OCI-LY3 (cell line): ENCODE data around the gene NTHL1.

ENCODE experiments used
- H2AFZ ChIP-seq: fragments of 200-600, 300-600 bp; shearing (Covaris generic); 2 replicates; pipeline ENCODE4 v1.6.0; 2014; ENCODE audit warnings: antibody characterized with exemption, low read depth, low read length
- H3K27ac ChIP-seq: fragments of 200-600, 300-600 bp; sonication (generic); 2 replicates; pipeline ENCODE4 v1.5.1; 2014; ENCODE audit warnings: mild to moderate bottlenecking, low read length, moderate library complexity, mixed read lengths
- H3K27me3 ChIP-seq: fragments of 200-600, 300-600 bp; sonication (generic); 2 replicates; pipeline ENCODE4 v1.6.1; 2014; ENCODE audit warnings: low read depth, low read length, mixed read lengths
- H3K36me3 ChIP-seq: fragments of 200-600, 300-600 bp; sonication (generic); replicated peaks from 2 replicates; pipeline ENCODE3; 2014; ENCODE audit warnings: low read depth, low read length, mixed read lengths
- H3K4me1 ChIP-seq: fragments of 300-600, 200-600 bp; sonication (generic); 2 replicates; pipeline ENCODE4 v1.6.1; 2014; ENCODE audit warnings: low read length, mixed read lengths
- H3K4me2 ChIP-seq: fragments of 200-600, 300-600 bp; sonication (generic); 2 replicates; pipeline ENCODE4 v1.6.1; 2014; ENCODE audit warnings: low read length, mixed read lengths
- H3K4me3 ChIP-seq: fragments of 300-600, 200-600 bp; sonication (generic); 2 replicates; pipeline ENCODE4 v1.5.1; 2014; ENCODE audit warnings: antibody characterized with exemption, mild to moderate bottlenecking, low read length, moderate library complexity
- H3K79me2 ChIP-seq: fragments of 300-600, 200-600 bp; shearing (Covaris generic); 2 replicates; pipeline ENCODE4 v1.6.1; 2014; ENCODE audit warnings: mild to moderate bottlenecking, low read length, mixed read lengths
- H3K9ac ChIP-seq: fragments of 300-600, 200-600 bp; shearing (Covaris generic); 2 replicates; pipeline ENCODE4 v1.6.0; 2014; ENCODE audit warnings: mild to moderate bottlenecking, low read length, moderate library complexity
- H3K9me3 ChIP-seq: fragments of 200-600, 300-600 bp; shearing (Covaris generic); 2 replicates; pipeline ENCODE4 v1.6.1; 2014; ENCODE audit warnings: low read length, mixed read lengths; ENCODE audit not compliant: insufficient read depth
- H4K20me1 ChIP-seq: fragments of 200-600, 300-600 bp; sonication (generic); 2 replicates; pipeline ENCODE4 v1.6.1; 2016; ENCODE audit warnings: low read length, mixed read lengths; ENCODE audit not compliant: insufficient read depth
- EZH2phosphoT487 ChIP-seq: fragments of 200-600 bp; shearing (Covaris generic); IDR thresholded peaks from 2 replicates; pipeline ENCODE4 v1.6.1; 2018; ENCODE audit warnings: antibody characterized with exemption, mixed run types, low read depth
- TF ChIP-seq, protein P1 (sequence below): fragments of 200-600, 300-600 bp; sonication (generic); IDR thresholded peaks from 2 replicates; pipeline ENCODE4 v1.5.1; 2014; ENCODE audit warnings: antibody characterized with exemption, low read length, low read depth

Gene NTHL1

DNA sequence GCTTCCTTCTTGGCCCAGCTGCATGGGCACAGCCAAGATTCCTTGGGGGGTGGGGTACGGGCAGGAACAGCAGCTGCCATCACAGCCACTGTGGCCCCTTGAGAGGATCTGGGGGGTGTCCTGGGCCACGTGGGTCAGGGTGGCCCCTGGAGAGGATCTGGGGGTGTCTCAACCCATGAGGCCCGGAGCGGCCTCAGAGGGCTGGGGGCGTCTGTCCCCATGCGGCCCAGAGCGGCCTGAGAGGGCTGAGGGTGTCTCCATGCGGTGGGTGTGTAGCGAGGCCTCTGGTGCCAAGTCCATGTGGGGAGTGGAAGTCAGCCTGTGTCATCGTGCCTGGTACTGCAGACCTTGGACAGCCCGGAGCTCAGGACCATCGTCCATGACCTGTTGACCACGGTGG, 13.9 kb upstream of the NTHL1 start:
- no peak overlapping the region for H2AFZ ChIP-seq
- no peak for TF ChIP-seq EZH2phosphoT487
- TF ChIP-seq, protein P1, sequence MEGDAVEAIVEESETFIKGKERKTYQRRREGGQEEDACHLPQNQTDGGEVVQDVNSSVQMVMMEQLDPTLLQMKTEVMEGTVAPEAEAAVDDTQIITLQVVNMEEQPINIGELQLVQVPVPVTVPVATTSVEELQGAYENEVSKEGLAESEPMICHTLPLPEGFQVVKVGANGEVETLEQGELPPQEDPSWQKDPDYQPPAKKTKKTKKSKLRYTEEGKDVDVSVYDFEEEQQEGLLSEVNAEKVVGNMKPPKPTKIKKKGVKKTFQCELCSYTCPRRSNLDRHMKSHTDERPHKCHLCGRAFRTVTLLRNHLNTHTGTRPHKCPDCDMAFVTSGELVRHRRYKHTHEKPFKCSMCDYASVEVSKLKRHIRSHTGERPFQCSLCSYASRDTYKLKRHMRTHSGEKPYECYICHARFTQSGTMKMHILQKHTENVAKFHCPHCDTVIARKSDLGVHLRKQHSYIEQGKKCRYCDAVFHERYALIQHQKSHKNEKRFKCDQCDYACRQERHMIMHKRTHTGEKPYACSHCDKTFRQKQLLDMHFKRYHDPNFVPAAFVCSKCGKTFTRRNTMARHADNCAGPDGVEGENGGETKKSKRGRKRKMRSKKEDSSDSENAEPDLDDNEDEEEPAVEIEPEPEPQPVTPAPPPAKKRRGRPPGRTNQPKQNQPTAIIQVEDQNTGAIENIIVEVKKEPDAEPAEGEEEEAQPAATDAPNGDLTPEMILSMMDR: no peak
- no peak overlapping the region for H3K4me3 ChIP-seq
- peaks cover 11% of the 10 kb centered on the region for H3K36me3 ChIP-seq
- no peaks in the 10 kb centered on the region for H3K9me3 ChIP-seq
- H3K4me2 ChIP-seq: no peak overlapping the region
- H3K27me3 ChIP-seq: no peaks in the 10 kb centered on the region
- H3K79me2 ChIP-seq: no peaks in the 10 kb centered on the region
- no peaks in the 10 kb centered on the region for H3K4me1 ChIP-seq
- no peak overlapping the region for H3K27ac ChIP-seq
- no peaks in the 10 kb centered on the region for H4K20me1 ChIP-seq
- H3K9ac ChIP-seq: no peak overlapping the region

DNA sequence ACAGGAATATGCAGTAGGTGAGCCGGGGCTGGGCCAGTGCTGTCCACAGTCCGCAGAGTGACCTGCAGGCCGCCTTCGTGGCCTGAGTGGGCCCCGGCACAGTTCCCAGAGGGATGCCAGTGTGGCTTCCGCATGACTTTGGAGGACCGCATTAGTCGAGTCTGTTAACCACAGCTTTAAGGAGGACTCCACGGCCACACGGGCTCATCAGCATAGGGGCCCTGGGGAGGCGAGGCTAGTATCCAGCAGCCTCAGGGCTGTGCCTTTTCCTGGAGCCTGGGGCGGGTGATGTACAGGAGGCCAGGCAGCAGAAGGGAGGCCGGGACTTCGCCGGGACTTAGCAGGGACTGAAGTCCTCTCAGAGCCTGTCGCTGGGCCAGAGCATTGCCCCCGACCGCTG, 13.4 kb upstream of the NTHL1 start:
- no peak overlapping the region for H3K9ac ChIP-seq
- no peaks in the 10 kb centered on the region for H3K4me1 ChIP-seq
- H2AFZ ChIP-seq: no peak overlapping the region
- H3K9me3 ChIP-seq: no peaks in the 10 kb centered on the region
- TF ChIP-seq EZH2phosphoT487: no peak
- TF ChIP-seq, protein P1: no peak
- H3K27ac ChIP-seq: no peak overlapping the region
- no peaks in the 10 kb centered on the region for H4K20me1 ChIP-seq
- no peaks in the 10 kb centered on the region for H3K79me2 ChIP-seq
- no peak overlapping the region for H3K4me3 ChIP-seq
- H3K36me3 ChIP-seq: peaks cover 6% of the 10 kb centered on the region
- H3K27me3 ChIP-seq: no peaks in the 10 kb centered on the region
- H3K4me2 ChIP-seq: no peak overlapping the region

DNA sequence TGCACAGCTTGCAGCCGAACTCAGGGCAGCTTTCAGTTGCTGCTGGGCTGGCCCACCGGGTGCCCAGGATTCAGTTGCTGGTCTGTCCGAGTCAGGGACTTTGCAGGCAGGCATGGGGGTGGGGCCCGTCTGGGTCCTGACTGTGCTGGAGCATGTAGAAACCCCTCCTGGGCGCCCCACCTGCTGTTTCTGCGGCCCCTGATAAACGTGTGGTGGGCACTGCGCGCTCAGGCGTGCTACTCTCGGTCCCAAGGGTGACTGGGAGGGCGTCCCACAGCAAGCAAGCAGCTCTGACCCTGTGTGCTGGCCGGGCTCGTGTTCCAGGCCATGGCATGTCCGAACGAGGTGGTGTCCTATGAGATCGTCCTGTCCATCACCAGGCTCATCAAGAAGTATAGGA, 12.7 kb upstream of the NTHL1 start:
- Histone ChIP-seq H2AFZ (no peak overlapping the region), H3K79me2 (no peaks in the 10 kb centered on the region), H3K4me1 (no peaks in the 10 kb centered on the region), H4K20me1 (no peaks in the 10 kb centered on the region), H3K9me3 (no peaks in the 10 kb centered on the region), H3K4me2 (no peak overlapping the region), H3K36me3 (no peaks in the 10 kb centered on the region), H3K27me3 (no peaks in the 10 kb centered on the region), H3K27ac (no peak overlapping the region), H3K4me3 (no peak overlapping the region), H3K9ac (no peak overlapping the region)
- no peak for TF ChIP-seq EZH2phosphoT487
- TF ChIP-seq, protein P1: no peak

DNA sequence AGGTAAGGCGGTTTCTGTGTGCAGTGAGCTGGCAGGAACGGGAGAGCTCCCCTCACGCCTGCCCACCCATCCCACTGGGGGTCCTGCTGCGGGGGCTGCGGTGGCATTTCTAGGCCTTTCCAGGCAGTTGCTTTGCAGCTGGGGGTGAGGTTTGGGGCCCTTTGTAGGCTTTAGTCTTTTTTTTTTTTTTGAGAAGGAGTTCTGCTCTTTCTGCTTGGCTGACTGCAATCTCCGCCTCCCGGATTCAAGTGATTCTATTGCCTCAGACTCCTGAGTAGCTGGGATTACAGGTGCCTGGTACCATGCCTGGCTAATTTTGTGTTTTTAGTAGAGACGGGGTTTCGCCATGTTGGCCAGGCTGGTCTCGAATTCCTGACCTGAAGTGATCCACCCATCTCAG, 11.2 kb upstream of the NTHL1 start:
- Histone ChIP-seq H2AFZ (no peak overlapping the region), H3K27ac (no peak overlapping the region), H3K4me1 (no peaks in the 10 kb centered on the region), H3K27me3 (no peaks in the 10 kb centered on the region), H3K9me3 (no peaks in the 10 kb centered on the region), H3K9ac (no peak overlapping the region), H3K4me2 (no peak overlapping the region), H4K20me1 (no peaks in the 10 kb centered on the region), H3K4me3 (no peak overlapping the region), H3K79me2 (no peaks in the 10 kb centered on the region), H3K36me3 (no peaks in the 10 kb centered on the region)
- TF ChIP-seq EZH2phosphoT487: no peak
- TF ChIP-seq, protein P1: no peak
